ENCODE data around the gene CDHR3. TPM values are rescaled to one million over a fixed set of nuclear protein-coding genes. Genes with fewer than 3 reads are reported as not detected.

CDHR3 gene
- polyA plus RNA-seq, 1 donor from 2014 or later, result 2.9 TPM

- H3K9me2 ChIP-seq (ENCODE audit: insufficient read depth, low read length), result no peaks in the 10 kb centered on the region
- H3F3A ChIP-seq (ENCODE audit: insufficient read depth, low read length, poor library complexity, severe bottlenecking), result no peaks in the 10 kb centered on the region
- no peaks in the 10 kb centered on the region for H4K20me1 ChIP-seq (ENCODE audit: insufficient read depth)
- no peaks in the 10 kb centered on the region for H3K36me3 ChIP-seq (ENCODE audit: insufficient read depth, low read length)
- no peak overlapping the region for H3K27ac ChIP-seq (ENCODE audit: low read length)
- no peak overlapping the region for H3K9ac ChIP-seq (ENCODE audit: low read length)
- H2AFZ ChIP-seq (ENCODE audit: low read depth, low read length), result no peak overlapping the region
- no peaks in the 10 kb centered on the region for H3K9me3 ChIP-seq (ENCODE audit: low read length)
- H3K27me3 ChIP-seq (ENCODE audit: insufficient read depth, low read depth, low read length), result no peaks in the 10 kb centered on the region
- no peak overlapping the region for H3K4me2 ChIP-seq (ENCODE audit: low read length)
- no peak for TF ChIP-seq TAF1 (IDR thresholded peaks at IDR 0.05; ENCODE audit: low read depth)
- no peak for TF ChIP-seq EZH2 (IDR thresholded peaks at IDR 0.05; ENCODE audit: borderline replicate concordance, insufficient read depth, low read length, poor library complexity, severe bottlenecking)
- no peak for TF ChIP-seq RAD21 (conservative IDR thresholded peaks at IDR 0.05)
- TF ChIP-seq, protein P1, sequence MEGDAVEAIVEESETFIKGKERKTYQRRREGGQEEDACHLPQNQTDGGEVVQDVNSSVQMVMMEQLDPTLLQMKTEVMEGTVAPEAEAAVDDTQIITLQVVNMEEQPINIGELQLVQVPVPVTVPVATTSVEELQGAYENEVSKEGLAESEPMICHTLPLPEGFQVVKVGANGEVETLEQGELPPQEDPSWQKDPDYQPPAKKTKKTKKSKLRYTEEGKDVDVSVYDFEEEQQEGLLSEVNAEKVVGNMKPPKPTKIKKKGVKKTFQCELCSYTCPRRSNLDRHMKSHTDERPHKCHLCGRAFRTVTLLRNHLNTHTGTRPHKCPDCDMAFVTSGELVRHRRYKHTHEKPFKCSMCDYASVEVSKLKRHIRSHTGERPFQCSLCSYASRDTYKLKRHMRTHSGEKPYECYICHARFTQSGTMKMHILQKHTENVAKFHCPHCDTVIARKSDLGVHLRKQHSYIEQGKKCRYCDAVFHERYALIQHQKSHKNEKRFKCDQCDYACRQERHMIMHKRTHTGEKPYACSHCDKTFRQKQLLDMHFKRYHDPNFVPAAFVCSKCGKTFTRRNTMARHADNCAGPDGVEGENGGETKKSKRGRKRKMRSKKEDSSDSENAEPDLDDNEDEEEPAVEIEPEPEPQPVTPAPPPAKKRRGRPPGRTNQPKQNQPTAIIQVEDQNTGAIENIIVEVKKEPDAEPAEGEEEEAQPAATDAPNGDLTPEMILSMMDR (IDR thresholded peaks at IDR 0.05; ENCODE audit: poor library complexity, severe bottlenecking), result no peak
- no peak for TF ChIP-seq MXI1 (conservative IDR thresholded peaks at IDR 0.05; ENCODE audit: poor library complexity, severe bottlenecking)
- no peak for TF ChIP-seq EP300 (conservative IDR thresholded peaks at IDR 0.05; ENCODE audit: poor library complexity, severe bottlenecking)
- no peak for TF ChIP-seq REST (IDR thresholded peaks at IDR 0.05; ENCODE audit: borderline replicate concordance)
- no peak for TF ChIP-seq SMC3 (conservative IDR thresholded peaks at IDR 0.05; ENCODE audit: poor library complexity)
- no peak for TF ChIP-seq POLR2AphosphoS5 (IDR thresholded peaks at IDR 0.05)
- no peaks in the 10 kb centered on the region for H3K79me2 ChIP-seq (replicated peaks; ENCODE audit: insufficient read depth, low read length)
- H3K4me3 ChIP-seq (ENCODE audit: low read length), result no peak overlapping the region
Measured at GRCh38 chr7:106033735-106034134, 70.7 kb downstream of the CDHR3 start.

- H3K27me3 ChIP-seq (ENCODE audit: insufficient read depth, low read depth, low read length), result no peaks in the 10 kb centered on the region
- TF ChIP-seq REST (IDR thresholded peaks at IDR 0.05; ENCODE audit: borderline replicate concordance) (no peak), POLR2AphosphoS5 (IDR thresholded peaks at IDR 0.05) (no peak), EP300 (conservative IDR thresholded peaks at IDR 0.05; ENCODE audit: poor library complexity, severe bottlenecking) (no peak), MXI1 (conservative IDR thresholded peaks at IDR 0.05; ENCODE audit: poor library complexity, severe bottlenecking) (no peak), EZH2 (IDR thresholded peaks at IDR 0.05; ENCODE audit: borderline replicate concordance, insufficient read depth, low read length, poor library complexity, severe bottlenecking) (no peak)
- H2AFZ ChIP-seq (ENCODE audit: low read depth, low read length), result no peak overlapping the region
- H3K4me2 ChIP-seq (ENCODE audit: low read length), result no peak overlapping the region
- no peaks in the 10 kb centered on the region for H4K20me1 ChIP-seq (ENCODE audit: insufficient read depth)
- no peaks in the 10 kb centered on the region for H3F3A ChIP-seq (ENCODE audit: insufficient read depth, low read length, poor library complexity, severe bottlenecking)
- no peak overlapping the region for H3K27ac ChIP-seq (ENCODE audit: low read length)
- no peak overlapping the region for H3K9ac ChIP-seq (ENCODE audit: low read length)
- no peaks in the 10 kb centered on the region for H3K36me3 ChIP-seq (ENCODE audit: insufficient read depth, low read length)
- no peaks in the 10 kb centered on the region for H3K79me2 ChIP-seq (replicated peaks; ENCODE audit: insufficient read depth, low read length)
- no peaks in the 10 kb centered on the region for H3K9me2 ChIP-seq (ENCODE audit: insufficient read depth, low read length)
- H3K4me3 ChIP-seq (ENCODE audit: low read length), result no peak overlapping the region
- H3K9me3 ChIP-seq (ENCODE audit: low read length), result no peaks in the 10 kb centered on the region
Measured at GRCh38 chr7:106034383-106034782, 71.3 kb downstream of the CDHR3 start.
